GM23248 (cell line): ENCODE results near the gene PDSS1. TPM values are rescaled to one million over a fixed set of nuclear protein-coding genes. Genes with fewer than 3 reads are reported as not detected.

Experiments
- DNase-seq: peaks from one replicate; pipeline ENCODE4 v3.0.0-alpha.2; 2015
- H2AFZ ChIP-seq: fragments of 200-600 bp; sonication (generic); 2 replicates; pipeline ENCODE4 v1.6.1; 2016; ENCODE audit warnings: antibody characterized with exemption
- H3F3A ChIP-seq: fragments of 200-600 bp; sonication (generic); 2 replicates; pipeline ENCODE4 v1.6.1; 2016; ENCODE audit warnings: mild to moderate bottlenecking, antibody characterized with exemption, mixed run types; ENCODE audit not compliant: insufficient read depth
- H3K27ac ChIP-seq: fragments of 200-600 bp; sonication (generic); 2 replicates; pipeline ENCODE4 v1.5.1; 2016; ENCODE audit warnings: mild to moderate bottlenecking
- H3K27me3 ChIP-seq: fragments of 200-600 bp; sonication (generic); replicated peaks from 2 replicates; pipeline ENCODE4 v1.6.1; 2016; ENCODE audit warnings: mild to moderate bottlenecking; ENCODE audit not compliant: insufficient read depth
- H3K36me3 ChIP-seq: fragments of 200-600 bp; sonication (generic); 2 replicates; pipeline ENCODE4 v1.6.1; 2016; ENCODE audit warnings: low read depth, mild to moderate bottlenecking
- H3K4me1 ChIP-seq: fragments of 200-600 bp; sonication (generic); 2 replicates; pipeline ENCODE4 v1.6.1; 2016; ENCODE audit warnings: mild to moderate bottlenecking; ENCODE audit not compliant: insufficient read depth
- H3K4me2 ChIP-seq: fragments of 200-600 bp; sonication (generic); one replicate; pipeline ENCODE4 v1.6.1; 2016; ENCODE audit warnings: mild to moderate bottlenecking; ENCODE audit not compliant: unreplicated experiment
- H3K4me3 ChIP-seq: fragments of 200-600 bp; sonication (generic); 2 replicates; pipeline ENCODE4 v1.5.1; 2016; ENCODE audit warnings: mild to moderate bottlenecking
- H3K79me2 ChIP-seq: fragments of 200-600 bp; sonication (generic); 2 replicates; pipeline ENCODE4 v1.6.1; 2016; ENCODE audit warnings: mild to moderate bottlenecking; ENCODE audit not compliant: insufficient read depth
- H3K9ac ChIP-seq: fragments of 200-600 bp; sonication (generic); 2 replicates; pipeline ENCODE4 v1.6.1; 2016; ENCODE audit warnings: mild to moderate bottlenecking
- H3K9me2 ChIP-seq: fragments of 200-600 bp; sonication (generic); 2 replicates; pipeline ENCODE4 v1.6.1; 2016; ENCODE audit warnings: mixed run types, mild to moderate bottlenecking, moderate library complexity; ENCODE audit not compliant: insufficient read depth
- H3K9me3 ChIP-seq: fragments of 200-600 bp; sonication (generic); one replicate; pipeline ENCODE4 v1.6.1; 2017; ENCODE audit warnings: low read depth
- H4K20me1 ChIP-seq: fragments of 200-600 bp; sonication (generic); 2 replicates; pipeline ENCODE4 v1.6.0; 2016; ENCODE audit not compliant: insufficient read depth
- EZH2 ChIP-seq: fragments of 200-600 bp; sonication (generic); IDR thresholded peaks from 2 replicates; pipeline ENCODE4 v1.6.1; 2018; ENCODE audit warnings: antibody characterized with exemption, mild to moderate bottlenecking; ENCODE audit not compliant: insufficient read depth, poor library complexity, severe bottlenecking
- EZH2phosphoT487 ChIP-seq: fragments of 200-600 bp; sonication (generic); IDR thresholded peaks from 2 replicates; pipeline ENCODE4 v1.6.1; 2018; ENCODE audit warnings: antibody characterized with exemption, moderate library complexity, mild to moderate bottlenecking, low read depth; ENCODE audit not compliant: insufficient read depth
- WGBS, 2 experiments: methylation state at CpG; one replicate each; pipeline ENCODE4 v1.1.6; 2015 to 2017; ENCODE audit warnings: low lambda C conversion rate in 2 of 2, low coverage in 1 of 2; ENCODE audit errors: missing lambda C conversion rate in 2 of 2; 5-methylcytosine and 5-hydroxymethylcytosine counted together
- in situ Hi-C: fragments of 300-500 bp; cut with MboI; formaldehyde crosslinking; loops from 2 replicates; pipeline ENCODE4 v1.15.0; 2020
- polyA plus RNA-seq: library from polyadenylated mRNA; unstranded; fragments of >200 nt; fragmentation: Nextera tagmentation; extraction: Ambion mirVana; gene quantifications from 2 replicates; pipeline ENCODE4 v1.2.1, GENCODE V29; 2016
- total RNA-seq: library from RNA; depleted of rRNA; stranded (reverse); fragments of >200 nt; shearing (Covaris generic); gene quantifications from 2 replicates; pipeline ENCODE4 v1.2.3, GENCODE V29; 2014

PDSS1 gene
- total and polyA plus RNA-seq, 2 experiments from 2014 or later: 5.1 to 7.2 TPM

DNA sequence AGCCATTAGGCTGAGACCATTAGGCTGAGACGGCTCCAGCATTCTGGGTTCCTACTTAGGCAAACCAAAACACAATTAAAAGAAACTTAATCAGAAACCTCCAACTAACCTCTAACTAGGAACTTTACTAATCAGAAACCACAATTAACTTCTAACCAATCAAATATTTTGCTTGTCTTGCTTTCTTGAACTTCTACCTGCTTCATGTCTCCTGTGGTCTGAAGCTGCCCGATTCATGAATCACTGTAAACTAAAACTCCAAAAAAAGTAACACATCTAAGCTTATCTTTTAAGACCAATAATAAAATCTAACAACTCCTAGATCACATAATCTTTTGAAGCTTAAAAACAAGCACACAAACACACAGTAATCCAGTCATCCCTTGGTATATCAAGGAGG, 76.1 kb downstream of the PDSS1 start:
- Histone ChIP-seq H3K9me3 (no peaks in the 10 kb centered on the region), H3K4me2 (no peak overlapping the region), H3K79me2 (peaks cover 100% of the 10 kb centered on the region), H3K4me1 (peaks cover 24% of the 10 kb centered on the region), H3K27ac (no peak overlapping the region), H3K9me2 (no peaks in the 10 kb centered on the region), H3K27me3 (no peaks in the 10 kb centered on the region), H3K9ac (no peak overlapping the region), H2AFZ (no peak overlapping the region), H3K4me3 (no peak overlapping the region), H3F3A (no peaks in the 10 kb centered on the region), H4K20me1 (no peaks in the 10 kb centered on the region; the same call in 1 of the 2 replicates), H3K36me3 (peaks cover 6% of the 10 kb centered on the region; the same call in 1 of the 2 replicates)
- TF ChIP-seq EZH2phosphoT487 (no peak), EZH2 (no peak)
- DNase-seq: no peak
- 93 to 97% methylated on average over 2 of the region's 2 CpGs for WGBS, 2 experiments
- in situ Hi-C loops: no loop called here

DNA sequence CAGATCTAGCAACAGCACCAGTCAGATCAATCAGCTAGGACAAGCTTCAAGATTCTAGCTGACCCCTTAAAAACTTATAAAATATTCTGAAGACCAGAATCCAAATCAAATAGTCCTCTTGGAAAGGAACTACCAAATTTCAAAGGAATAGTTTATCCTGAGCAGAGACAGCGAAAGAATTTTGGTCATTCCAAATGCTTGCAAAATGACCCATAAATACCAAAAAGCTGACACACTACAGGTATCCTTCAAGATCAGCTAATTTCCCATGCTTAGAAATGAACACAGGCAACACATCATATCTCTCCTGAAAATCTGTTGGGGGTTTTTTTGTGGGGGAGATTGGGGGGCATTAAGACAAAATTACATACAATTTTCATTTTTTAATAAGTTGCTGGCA, 78.8 kb downstream of the PDSS1 start:
- WGBS, 2 experiments: 88 to 90% methylated on average over 1 of the region's 1 CpG
- Histone ChIP-seq H3K27me3 (no peaks in the 10 kb centered on the region), H3K36me3 (no peaks in the 10 kb centered on the region), H3K9ac (no peak overlapping the region), H4K20me1 (no peaks in the 10 kb centered on the region; the same call in 1 of the 2 replicates), H3K4me1 (peaks cover 30% of the 10 kb centered on the region), H3K9me2 (no peaks in the 10 kb centered on the region), H3K4me3 (no peak overlapping the region), H2AFZ (no peak overlapping the region), H3K9me3 (no peaks in the 10 kb centered on the region), H3K79me2 (peaks cover 95% of the 10 kb centered on the region), H3K27ac (no peak overlapping the region), H3K4me2 (no peak overlapping the region), H3F3A (peaks cover 13% of the 10 kb centered on the region; the same call in 1 of the 2 replicates)
- in situ Hi-C loops: no loop called here
- TF ChIP-seq EZH2 (no peak), EZH2phosphoT487 (no peak)
- no peak for DNase-seq

DNA sequence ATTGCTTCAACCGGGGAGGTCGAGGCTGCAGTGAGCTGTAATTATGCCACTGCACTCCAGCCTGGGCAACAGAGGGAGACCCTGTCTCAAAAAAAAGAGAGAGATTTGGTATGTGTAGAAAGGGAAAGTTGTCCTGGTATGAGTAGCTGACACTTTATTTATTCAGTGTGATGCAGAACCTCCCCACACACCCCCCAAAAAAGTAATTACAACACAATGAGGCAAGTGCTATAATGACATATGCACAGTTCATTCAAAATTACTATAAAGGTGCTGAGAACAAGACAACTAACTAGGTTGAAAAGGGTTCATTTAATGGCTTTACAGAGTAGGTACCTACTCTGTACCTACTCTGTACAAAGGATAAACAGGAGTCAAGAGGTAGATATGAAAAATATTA, 80.2 kb downstream of the PDSS1 start:
- Histone ChIP-seq H3K4me3 (no peak overlapping the region), H2AFZ (no peak overlapping the region), H4K20me1 (no peaks in the 10 kb centered on the region; the same call in 1 of the 2 replicates), H3K79me2 (peaks cover 90% of the 10 kb centered on the region), H3K27me3 (no peaks in the 10 kb centered on the region), H3K4me2 (no peak overlapping the region), H3K9me3 (no peaks in the 10 kb centered on the region), H3K36me3 (no peaks in the 10 kb centered on the region), H3K27ac (no peak overlapping the region), H3K9ac (no peak overlapping the region), H3F3A (peaks cover 27% of the 10 kb centered on the region), H3K4me1 (peaks cover 43% of the 10 kb centered on the region), H3K9me2 (no peaks in the 10 kb centered on the region)
- TF ChIP-seq EZH2 (no peak), EZH2phosphoT487 (no peak)
- in situ Hi-C loops: no loop called here
- no peak for DNase-seq
- WGBS, 2 experiments: 73 to 77% methylated on average over 2 of the region's 2 CpGs

DNA sequence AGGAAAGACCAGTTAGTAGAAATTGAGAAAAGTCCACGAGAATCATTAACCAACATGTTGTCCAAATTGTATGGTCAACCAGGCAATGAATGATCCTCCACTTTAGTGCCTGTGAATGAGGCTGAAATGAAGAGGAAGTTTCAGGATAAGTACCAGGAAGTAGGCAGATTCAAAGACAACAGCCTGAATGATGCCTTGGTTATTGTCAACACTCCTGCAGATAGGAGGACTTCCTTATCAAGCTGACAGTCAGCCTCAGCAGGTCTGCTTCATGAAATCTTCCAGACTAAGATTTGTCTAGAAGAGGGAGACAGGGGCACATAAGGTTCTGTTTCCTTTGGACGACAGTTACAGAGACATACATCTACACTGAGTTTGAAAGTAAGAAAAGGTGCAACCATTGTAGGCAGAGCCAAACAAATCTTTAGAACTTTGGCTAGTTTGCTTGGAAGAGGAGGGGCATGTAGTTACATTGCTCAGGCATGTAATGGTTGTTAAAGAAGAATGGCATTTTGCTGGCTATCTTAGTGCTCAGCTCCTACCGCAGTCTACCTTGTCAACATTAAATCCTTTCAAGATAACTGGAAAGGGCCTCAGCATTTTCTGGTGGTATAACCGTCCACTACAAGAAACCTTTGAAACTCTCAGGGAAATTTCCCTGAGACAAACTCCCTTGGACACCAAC, 81.8 kb downstream of the PDSS1 start:
- Histone ChIP-seq H3K36me3 (no peaks in the 10 kb centered on the region), H3K9me3 (no peaks in the 10 kb centered on the region), H3K27ac (no peak overlapping the region), H3K79me2 (peaks cover 90% of the 10 kb centered on the region), H4K20me1 (no peaks in the 10 kb centered on the region), H3K4me2 (no peak overlapping the region), H3K9ac (no peak overlapping the region), H3F3A (peaks cover 33% of the 10 kb centered on the region), H3K4me3 (no peak overlapping the region), H3K9me2 (no peaks in the 10 kb centered on the region), H3K27me3 (no peaks in the 10 kb centered on the region), H3K4me1 (peaks cover 34% of the 10 kb centered on the region), H2AFZ (no peak overlapping the region)
- DNase-seq: no peak
- WGBS, 2 experiments: 90 to 91% methylated on average over 4 of the region's 4 CpGs
- TF ChIP-seq EZH2phosphoT487 (no peak), EZH2 (no peak)
- in situ Hi-C loops: no loop called here
